ENCODE data around the gene LOX. TPM values are rescaled to one million over a fixed set of nuclear protein-coding genes. Genes with fewer than 3 reads are reported as not detected.

The LOX gene
- total RNA-seq, 1 experiment from 2014 or later: 0.79 TPM

DNA sequence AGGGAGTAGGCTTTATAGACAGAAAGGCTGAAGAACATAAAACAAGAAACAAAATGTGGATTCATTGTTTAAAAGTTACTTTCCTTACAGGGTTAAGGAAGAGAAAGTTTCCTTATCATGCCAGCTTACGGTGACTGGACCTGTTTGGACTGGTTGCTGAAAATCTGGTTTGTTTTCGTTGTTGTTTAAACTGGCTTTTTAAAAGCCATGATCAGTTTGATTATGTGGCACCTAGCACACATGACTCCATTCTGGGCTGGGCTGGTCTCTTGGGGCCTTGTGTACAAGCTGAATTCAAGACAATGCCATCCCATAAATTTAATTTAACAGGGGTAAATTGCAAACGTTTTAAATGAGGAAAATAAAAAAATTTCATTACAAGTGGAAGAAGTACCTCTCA, 32.9 kb upstream of the LOX start:
- TF ChIP-seq, protein P1, sequence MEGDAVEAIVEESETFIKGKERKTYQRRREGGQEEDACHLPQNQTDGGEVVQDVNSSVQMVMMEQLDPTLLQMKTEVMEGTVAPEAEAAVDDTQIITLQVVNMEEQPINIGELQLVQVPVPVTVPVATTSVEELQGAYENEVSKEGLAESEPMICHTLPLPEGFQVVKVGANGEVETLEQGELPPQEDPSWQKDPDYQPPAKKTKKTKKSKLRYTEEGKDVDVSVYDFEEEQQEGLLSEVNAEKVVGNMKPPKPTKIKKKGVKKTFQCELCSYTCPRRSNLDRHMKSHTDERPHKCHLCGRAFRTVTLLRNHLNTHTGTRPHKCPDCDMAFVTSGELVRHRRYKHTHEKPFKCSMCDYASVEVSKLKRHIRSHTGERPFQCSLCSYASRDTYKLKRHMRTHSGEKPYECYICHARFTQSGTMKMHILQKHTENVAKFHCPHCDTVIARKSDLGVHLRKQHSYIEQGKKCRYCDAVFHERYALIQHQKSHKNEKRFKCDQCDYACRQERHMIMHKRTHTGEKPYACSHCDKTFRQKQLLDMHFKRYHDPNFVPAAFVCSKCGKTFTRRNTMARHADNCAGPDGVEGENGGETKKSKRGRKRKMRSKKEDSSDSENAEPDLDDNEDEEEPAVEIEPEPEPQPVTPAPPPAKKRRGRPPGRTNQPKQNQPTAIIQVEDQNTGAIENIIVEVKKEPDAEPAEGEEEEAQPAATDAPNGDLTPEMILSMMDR (conservative IDR thresholded peaks at IDR 0.05): no peak
- H4K8ac ChIP-seq (replicated peaks; ENCODE audit: insufficient read length, low read depth, low read length): no peak overlapping the region
- no peak overlapping the region for H2BK20ac ChIP-seq (ENCODE audit: low read depth, low read length, poor library complexity, severe bottlenecking)
- no peak overlapping the region for H3K23ac ChIP-seq (ENCODE audit: insufficient read length, low read depth, low read length)
- H4K20me1 ChIP-seq (ENCODE audit: control insufficient read depth, insufficient read depth, insufficient read length): no peaks in the 10 kb centered on the region
- no peak overlapping the region for H3K4ac ChIP-seq (ENCODE audit: low read depth, low read length)
- H2BK5ac ChIP-seq (ENCODE audit: insufficient read length, low read length): no peak overlapping the region
- no peak overlapping the region for H2BK15ac ChIP-seq (ENCODE audit: low read depth, low read length)
- H4K5ac ChIP-seq (ENCODE audit: insufficient read length, low read depth, low read length): no peak overlapping the region
- no peak overlapping the region for H2AK5ac ChIP-seq (ENCODE audit: insufficient read length, low read length)
- Mint-ChIP-seq H3K4me1 (peaks cover 0 to 7% of the 10 kb centered on the region in 2 experiments; a peak in 2 of 4 replicates), H3K9me3 (no peaks in the 10 kb centered on the region), H3K36me3 (ENCODE audit: insufficient read depth in 1 of 3, low read depth in 3 of 3) (no peaks in the 10 kb centered on the region), H3K27ac (no peak overlapping the region), H3K27me3 (ENCODE audit: low read depth) (no peaks in the 10 kb centered on the region), H3K4me3 (no peak overlapping the region)
- H3K4me1 ChIP-seq (ENCODE audit: insufficient read depth, low read length): no peaks in the 10 kb centered on the region
- H3K23me2 ChIP-seq (ENCODE audit: insufficient read length, low read depth, low read length, poor library complexity, severe bottlenecking): no peaks in the 10 kb centered on the region
- H3K9me3 ChIP-seq (ENCODE audit: control insufficient read depth, low read depth, low read length): no peaks in the 10 kb centered on the region
- H3K56ac ChIP-seq (ENCODE audit: insufficient read length, low read depth, low read length): no peak overlapping the region
- H3K4me2 ChIP-seq (ENCODE audit: insufficient read depth, insufficient read length, low read length): no peak overlapping the region
- no peak for DNase-seq
- no peak overlapping the region for H4K91ac ChIP-seq (ENCODE audit: insufficient read length, low read depth, low read length)
- H3K9ac ChIP-seq (ENCODE audit: extremely low read depth, insufficient read length, low read length): no peak overlapping the region
- H2AFZ ChIP-seq (ENCODE audit: low read length): no peak overlapping the region
- no peaks in the 10 kb centered on the region for H3K27me3 ChIP-seq (ENCODE audit: insufficient read depth, low read length)
- no peaks in the 10 kb centered on the region for H3K79me2 ChIP-seq (ENCODE audit: insufficient read depth, low read length)
- WGBS (ENCODE audit: extremely low coverage, insufficient read length, low lambda C conversion rate): no CpG with 5 or more reads among the region's 3 CpGs
- no peak overlapping the region for H3K14ac ChIP-seq (ENCODE audit: insufficient read depth, low read length)
- no peak overlapping the region for H3K27ac ChIP-seq (ENCODE audit: insufficient read length, low read depth, low read length)
- no peak overlapping the region for H3K18ac ChIP-seq (ENCODE audit: insufficient read length, low read depth, low read length)
- H2BK12ac ChIP-seq (ENCODE audit: insufficient read length, low read depth, low read length): no peak overlapping the region
- no peak overlapping the region for H2BK120ac ChIP-seq (ENCODE audit: low read depth, low read length, poor library complexity, severe bottlenecking)
- H3T11ph ChIP-seq (ENCODE audit: low read length): no peak overlapping the region
- H3K79me1 ChIP-seq (ENCODE audit: insufficient read depth, low read depth, low read length, poor library complexity, severe bottlenecking): no peaks in the 10 kb centered on the region
